ENCODE measurements around the gene RNF220. TPM values are rescaled to one million over a fixed set of nuclear protein-coding genes. Genes with fewer than 3 reads are reported as not detected.
"Not testable (repeated sequence)": the region's sequence is repeated elsewhere in the genome, so short reads cannot be mapped to it uniquely, and the experiment has no call there.

The RNF220 gene
- total RNA-seq, 1 experiment from 2014 or later: 72.9 TPM

GRCh38 chr1:44547361-44547760 lies 142.3 kb downstream of the RNF220 start:
- DNase-seq (ENCODE audit: low read depth): no peak

DNA sequence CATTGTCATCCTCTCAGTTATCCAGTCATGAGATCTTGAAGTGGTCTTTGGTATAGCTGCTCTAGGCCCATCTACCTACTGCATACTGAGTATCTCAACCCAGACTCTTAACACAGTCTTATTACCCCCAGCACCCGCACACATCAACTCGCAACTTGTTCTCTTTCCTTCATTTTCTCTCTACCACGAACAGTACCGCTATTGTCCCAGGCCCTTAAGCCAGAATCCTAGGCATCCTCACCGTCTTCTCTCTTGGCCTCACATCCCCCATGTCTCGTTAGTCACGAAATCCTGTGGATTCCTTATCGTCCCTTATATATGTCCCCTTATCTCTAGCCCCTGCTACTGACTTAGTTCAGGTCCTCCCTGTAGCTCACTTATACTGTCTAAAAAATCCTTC lies 142.8 kb downstream of the RNF220 start:
- DNase-seq (ENCODE audit: low read depth): no peak

DNA sequence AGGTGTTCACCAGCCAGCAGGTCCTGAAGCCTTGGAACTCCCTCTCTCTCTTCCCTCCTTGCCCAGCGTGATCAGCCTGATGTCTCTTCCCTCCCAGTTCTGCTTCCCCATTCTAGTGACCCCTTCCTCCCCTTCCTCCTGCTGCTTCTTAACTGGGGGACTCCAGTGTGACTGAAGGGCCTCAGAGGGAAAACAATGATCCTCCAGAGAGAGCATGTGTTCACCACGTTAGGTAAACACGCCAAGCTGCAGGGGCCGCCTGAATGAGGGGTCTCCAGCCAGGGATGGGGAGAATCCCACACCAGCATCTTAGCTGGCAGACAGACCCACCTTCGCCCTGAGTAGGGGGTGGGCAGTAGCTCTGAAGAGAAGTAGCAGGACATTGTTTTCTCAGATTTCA lies 144.5 kb downstream of the RNF220 start:
- no peak for DNase-seq (ENCODE audit: low read depth)

DNA sequence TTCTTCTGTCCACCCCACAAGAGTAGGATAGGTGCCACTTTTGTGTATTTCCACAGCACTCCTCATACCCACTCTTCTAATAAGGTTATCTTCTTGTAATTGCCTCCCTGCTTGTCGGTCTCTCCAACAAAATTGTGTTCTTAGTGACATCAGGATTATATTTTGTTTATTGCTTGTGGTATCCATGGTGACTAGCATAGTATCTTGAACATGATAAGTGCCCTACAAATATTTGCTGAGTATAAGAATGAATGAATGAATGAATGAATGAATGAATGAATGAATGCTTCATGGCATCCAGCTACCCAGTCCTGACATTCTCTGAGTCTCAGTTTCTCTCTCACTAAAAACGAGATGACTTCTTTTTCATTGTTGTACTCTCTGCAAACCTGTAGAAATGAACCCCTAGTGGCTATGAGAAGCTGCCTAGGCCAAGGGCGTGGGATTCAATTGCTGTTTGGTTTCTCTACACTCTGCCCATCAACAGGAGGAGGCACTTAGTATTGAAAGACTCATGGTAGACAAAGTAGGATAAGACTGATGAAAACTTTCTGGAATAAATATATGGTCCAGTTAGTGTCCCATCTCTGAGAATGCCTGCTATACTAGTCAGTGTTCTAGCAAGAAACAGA lies 148.2 kb downstream of the RNF220 start:
- peak; percentile 38 for DNase-seq (ENCODE audit: low read depth)

GRCh38 chr1:44553771-44554170 lies 148.7 kb downstream of the RNF220 start:
- peak; percentile 77 for DNase-seq (ENCODE audit: low read depth)

GRCh38 chr1:44554706-44555105 lies 149.7 kb downstream of the RNF220 start:
- DNase-seq (ENCODE audit: low read depth): no peak

- peak; percentile 37 for DNase-seq (ENCODE audit: low read depth)
Measured at GRCh38 chr1:44557778-44558177, 152.7 kb downstream of the RNF220 start.

DNA sequence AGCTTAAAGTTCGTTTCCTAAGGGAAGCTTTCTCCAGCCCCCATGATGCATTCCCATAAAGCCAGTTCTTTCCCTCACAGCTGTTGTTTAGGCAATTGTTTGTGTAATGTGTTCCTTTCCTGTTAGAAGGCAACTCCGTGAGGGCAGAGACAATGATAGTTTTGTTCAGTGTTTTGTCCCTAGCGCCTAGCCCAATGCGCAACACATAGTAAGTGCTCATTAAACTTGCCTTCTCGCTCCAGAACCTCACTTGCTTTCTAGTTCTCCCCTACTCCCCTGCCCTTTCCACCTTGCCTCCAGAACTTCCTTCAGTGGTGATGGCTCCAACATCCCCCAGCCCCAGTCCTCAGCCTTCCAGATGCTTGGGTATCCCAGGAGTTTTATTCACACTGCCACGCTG lies 153.8 kb downstream of the RNF220 start:
- DNase-seq (ENCODE audit: low read depth): no peak

GRCh38 chr1:44559330-44559729 lies 154.3 kb downstream of the RNF220 start:
- no peak for DNase-seq (ENCODE audit: low read depth)

- DNase-seq (ENCODE audit: low read depth): no peak
Measured at GRCh38 chr1:44559913-44560312, 154.9 kb downstream of the RNF220 start.

GRCh38 chr1:44560696-44561095 lies 155.6 kb downstream of the RNF220 start:
- not testable (repeated sequence) for DNase-seq (ENCODE audit: low read depth)

GRCh38 chr1:44565259-44565750 lies 160.2 kb downstream of the RNF220 start:
- no peak for DNase-seq (ENCODE audit: low read depth)

GRCh38 chr1:44565833-44566232 lies 160.8 kb downstream of the RNF220 start:
- no peak for DNase-seq (ENCODE audit: low read depth)

GRCh38 chr1:44566281-44567046 lies 161.4 kb downstream of the RNF220 start:
- DNase-seq (ENCODE audit: low read depth): no peak

DNA sequence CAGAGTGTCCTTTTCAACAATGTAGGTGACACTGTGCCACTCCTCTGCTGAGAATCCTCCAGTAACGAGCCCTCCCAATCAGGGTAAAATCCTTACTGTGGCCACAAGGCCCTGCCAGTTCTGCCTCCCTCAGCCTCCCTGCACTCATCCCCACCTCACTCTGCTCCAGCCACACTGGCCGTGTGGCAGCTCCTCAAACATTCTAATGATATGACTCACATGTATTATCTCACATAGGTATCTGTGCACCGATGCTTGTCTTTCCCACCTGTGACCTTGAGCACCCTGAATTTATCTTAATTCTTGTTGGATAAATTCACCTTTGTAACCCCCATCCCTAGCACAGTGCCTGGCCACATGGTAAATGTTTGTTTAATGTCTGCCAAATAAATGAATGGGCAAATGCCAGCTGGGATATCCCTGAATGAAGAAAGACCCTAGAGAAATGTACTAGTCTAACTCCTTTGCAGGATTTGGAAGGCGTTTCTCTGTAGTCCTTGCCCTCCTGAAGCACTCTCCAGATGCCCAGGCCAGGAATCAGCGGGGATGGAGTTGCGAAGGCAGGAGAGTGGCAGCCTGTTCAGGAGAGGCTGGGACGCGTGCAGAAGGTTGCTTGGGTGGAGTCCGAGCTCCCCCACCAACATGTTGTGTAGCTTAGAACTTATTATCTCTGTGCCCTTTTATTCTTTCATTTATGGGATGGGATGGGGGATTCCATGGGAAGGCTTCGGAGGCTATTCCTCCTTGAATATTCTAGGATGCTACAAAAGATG lies 163.3 kb downstream of the RNF220 start:
- peak; percentile 39 for DNase-seq (ENCODE audit: low read depth)

GRCh38 chr1:44569491-44569890 lies 164.4 kb downstream of the RNF220 start:
- no peak for DNase-seq (ENCODE audit: low read depth)

GRCh38 chr1:44571712-44572571 lies 166.9 kb downstream of the RNF220 start:
- DNase-seq (ENCODE audit: low read depth): peak; percentile 18

DNA sequence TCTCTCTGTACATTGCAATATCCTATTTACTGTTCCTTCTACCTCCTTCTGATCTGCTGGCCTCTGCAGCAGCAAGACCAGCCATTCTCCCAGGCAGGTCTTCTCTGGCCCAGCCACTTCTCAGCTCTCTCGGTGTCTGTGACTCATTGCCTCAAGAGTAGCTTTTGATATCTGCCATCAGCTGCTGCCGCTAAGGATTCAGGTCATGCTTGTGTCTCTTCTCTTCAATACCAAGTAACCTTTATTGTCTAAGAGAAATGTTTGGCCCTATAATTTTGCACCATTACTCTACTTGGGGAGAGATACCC lies 167.5 kb downstream of the RNF220 start:
- no peak for DNase-seq (ENCODE audit: low read depth)

DNA sequence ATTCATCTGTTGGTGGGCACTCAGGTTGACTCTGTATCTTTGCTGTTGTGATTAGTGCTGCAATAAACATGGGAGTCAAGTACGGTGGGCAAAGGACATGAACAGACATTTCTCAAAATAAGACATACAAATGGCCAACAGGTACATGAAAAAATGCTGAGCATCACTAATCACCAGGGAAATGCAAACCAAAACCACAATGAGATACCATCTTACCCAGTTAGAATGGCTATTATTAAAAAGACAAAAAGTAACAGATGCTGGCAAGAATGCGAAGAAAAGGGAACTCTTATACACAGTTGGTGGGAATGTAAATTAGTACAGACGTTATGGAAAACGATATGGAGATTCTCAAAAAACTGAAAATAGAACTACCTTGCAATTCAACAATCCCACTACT lies 170.3 kb downstream of the RNF220 start:
- DNase-seq (ENCODE audit: low read depth): no peak

- no peak for DNase-seq (ENCODE audit: low read depth)
Measured at GRCh38 chr1:44576456-44577150, 171.5 kb downstream of the RNF220 start.

DNA sequence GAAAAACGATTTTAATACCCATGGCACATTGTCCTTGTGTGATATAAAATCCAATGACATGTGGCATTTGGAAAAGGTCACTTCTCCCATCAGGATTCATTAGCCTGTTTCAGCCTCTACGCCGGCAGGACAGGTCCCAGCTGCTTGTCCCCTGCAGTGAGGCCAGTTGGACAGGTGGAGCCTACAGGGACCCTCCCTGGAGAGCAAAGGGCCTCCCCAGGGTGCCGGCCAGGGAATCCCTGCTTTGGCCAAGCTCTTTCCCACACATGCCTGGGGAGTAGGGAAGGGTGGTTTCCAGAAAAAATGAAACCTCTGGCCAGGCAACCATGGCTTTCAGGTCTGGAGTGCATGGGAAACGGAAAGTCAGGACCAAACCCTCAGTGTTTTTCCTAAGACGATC lies 176.2 kb downstream of the RNF220 start:
- DNase-seq (ENCODE audit: low read depth): no peak
